K562 (cell line): Measurements from ENCODE around the gene ARHGAP4. TPM values are rescaled to one million over a fixed set of nuclear protein-coding genes. Genes with fewer than 3 reads are reported as not detected.
A peak's percentile ranks its signal among the peaks of the same experiment; 100 is the strongest.

Experiments
- ATAC-seq: fragments of 200-7000 bp; cut with Tn5 transposase; 3 replicates; pipeline ENCODE4 v1.9.1; 2020; ENCODE audit warnings: moderate library complexity
- BruUV-seq: library from RNA; stranded (reverse); fragments of 400-500 nt; replicated peaks from 2 replicates; lab custom pipeline; 2021; lab: Mats Ljungman, UMichigan
- CTCF ChIA-PET: fragments of 300-600 bp; formaldehyde crosslinking; extraction: SDS; loops from one replicate; lab custom pipeline; 2021; ENCODE audit warnings: low intra/inter-chr PET ratio; lab: Yijun Ruan, JAX
- POLR2A ChIA-PET: fragments of 300-600, 350-650 bp; sonication (Branson Sonifier 250); formaldehyde crosslinking; extraction: SDS; loops from one replicate; lab custom pipeline; 2021; ENCODE audit warnings: antibody characterized with exemption, inconsistent platforms; lab: Yijun Ruan, JAX
- DNase-seq, 4 experiments: peaks; one replicate each; pipeline versions ENCODE4 v3.0.0 to v3.0.0-alpha.2; 2011 to 2018; ENCODE audit warnings: low spot score in 3 of 4, mixed read lengths in 3 of 4; ENCODE audit errors: extremely low read depth in 1 of 4
- FAIRE-seq: peaks from 2 replicates; lab custom pipeline; 2011; peaks lifted over from hg19 to GRCh38; lab: Jason Lieb, UNC
- H2AFZ ChIP-seq: 2 replicates; pipeline ENCODE4 v1.6.0; 2011; ENCODE audit warnings: low read depth, low read length, control low read depth, inconsistent platforms
- H3K27ac ChIP-seq: fragments of 200-600 bp; 3 replicates; pipeline ENCODE4 v1.8.0; 2011; ENCODE audit warnings: low read depth, mild to moderate bottlenecking, control low read depth, inconsistent platforms, low read length, moderate library complexity, mixed read lengths; ENCODE audit errors: extremely low read depth
- H3K27me3 ChIP-seq, 2 experiments: fragments of 300-600 bp in 1 of 2; 2 replicates in 1 of 2; 3 replicates in 1 of 2; pipeline versions ENCODE4 v1.6.0 to v1.8.0; 2011; ENCODE audit warnings: inconsistent platforms in 2 of 2, low read length in 2 of 2, mild to moderate bottlenecking in 1 of 2, mixed read lengths in 1 of 2, moderate library complexity in 1 of 2; ENCODE audit not compliant: control insufficient read depth in 2 of 2, insufficient read depth in 2 of 2
- H3K36me3 ChIP-seq: fragments of 300-600 bp; 3 replicates; pipeline ENCODE4 v1.8.0; 2011; ENCODE audit warnings: mild to moderate bottlenecking, low read length, inconsistent platforms; ENCODE audit not compliant: control insufficient read depth, insufficient read depth
- H3K4me1 ChIP-seq, 2 experiments: fragments of 200-600 bp in 1 of 2; replicated peaks in 1 of 2; 2 replicates in 1 of 2; 3 replicates in 1 of 2; pipeline versions ENCODE4 v1.5.1 to v1.8.0; 2011; ENCODE audit warnings: inconsistent platforms in 2 of 2, low read length in 2 of 2, mild to moderate bottlenecking in 1 of 2, mixed read lengths in 1 of 2, moderate library complexity in 1 of 2; ENCODE audit not compliant: control insufficient read depth in 2 of 2, insufficient read depth in 2 of 2
- H3K4me2 ChIP-seq: 2 replicates; pipeline ENCODE4 v1.6.1; 2011; ENCODE audit warnings: low read length, control low read depth, inconsistent platforms, mixed read lengths; ENCODE audit not compliant: insufficient read depth
- H3K4me3 ChIP-seq: fragments of 200-600 bp; sonication (generic), shearing (Covaris generic); 2 replicates; pipeline ENCODE4 v1.5.1; 2016; ENCODE audit warnings: control low read depth, inconsistent platforms
- H3K79me2 ChIP-seq: fragments of 200-600 bp; 3 replicates; pipeline ENCODE4 v1.8.0; 2011; ENCODE audit warnings: low read length, inconsistent platforms; ENCODE audit not compliant: control insufficient read depth, insufficient read depth
- H3K9ac ChIP-seq, 2 experiments: 2 replicates each; pipeline versions ENCODE4 v1.6.0 to v1.6.1; 2011; ENCODE audit warnings: low read depth in 2 of 2, low read length in 2 of 2, control low read depth in 1 of 2, inconsistent platforms in 1 of 2, mild to moderate bottlenecking in 1 of 2, mixed read lengths in 1 of 2; ENCODE audit not compliant: insufficient read depth in 1 of 2
- H3K9me1 ChIP-seq: one replicate; pipeline ENCODE4 v1.6.0; 2011; ENCODE audit warnings: inconsistent platforms, mild to moderate bottlenecking, low read length, moderate library complexity; ENCODE audit not compliant: control insufficient read depth, insufficient read depth
- H3K9me3 ChIP-seq: replicated peaks from 2 replicates; pipeline ENCODE4 v1.5.1; 2011; ENCODE audit warnings: low read depth, low read length, inconsistent platforms; ENCODE audit not compliant: control insufficient read depth, insufficient read depth
- H4K20me1 ChIP-seq: replicated peaks from 2 replicates; pipeline ENCODE4 v1.6.1; 2011; ENCODE audit warnings: low read length, inconsistent platforms, mixed read lengths; ENCODE audit not compliant: control insufficient read depth, insufficient read depth
- GTF2A2 ChIP-seq: IDR thresholded peaks from 2 replicates; pipeline ENCODE4 v1.6.1; 2016; ENCODE audit warnings: mild to moderate bottlenecking, missing genetic modification characterization, missing compliant biosample characterization
- MAFK ChIP-seq: IDR thresholded peaks from 2 replicates; pipeline ENCODE4 v1.6.1; 2011; ENCODE audit warnings: low read length, improper control_type of control experiment
- POLR2G ChIP-seq: fragments of 200-400 bp; formaldehyde crosslinking; IDR thresholded peaks from 2 replicates; pipeline ENCODE4 v1.6.1; 2017; ENCODE audit warnings: low read depth, mild to moderate bottlenecking, antibody characterized with exemption, low read length, moderate library complexity
- RBFOX2 ChIP-seq: fragments of 200-400 bp; formaldehyde crosslinking; IDR thresholded peaks from 2 replicates; pipeline ENCODE4 v1.6.1; 2017; ENCODE audit warnings: low read depth, mild to moderate bottlenecking, low read length, moderate library complexity
- SMAD1 ChIP-seq: fragments of 150-350 bp; IDR thresholded peaks from 2 replicates; pipeline ENCODE4 v1.6.1; 2014; ENCODE audit warnings: low read length, low read depth; ENCODE audit not compliant: partially characterized antibody
- ZNF324 ChIP-seq: fragments of 250-450 bp; sonication (Bioruptor Pico); IDR thresholded peaks from 2 replicates; pipeline ENCODE4 v1.4.0; 2020; ENCODE audit warnings: mild to moderate bottlenecking
- WGBS: fragments of 100-300 bp; shearing (Covaris generic); methylation state at CpG from one replicate; pipeline ENCODE4 v1.1.6; 2016; ENCODE audit warnings: low coverage, mixed read lengths; ENCODE audit not compliant: insufficient coverage; ENCODE audit errors: missing lambda C conversion rate; 5-methylcytosine and 5-hydroxymethylcytosine counted together
- in situ Hi-C: fragments of 300-500 bp; cut with MboI; formaldehyde crosslinking; loops from 4 replicates; pipeline ENCODE4 v1.15.0; 2018; ENCODE audit warnings: inconsistent platforms, mixed read lengths
- intact Hi-C: fragments of 100-400 bp; cut with micrococcal nuclease; formaldehyde crosslinking; loops from 2 replicates; pipeline ENCODE4 v1.14.2; 2022
- polyA plus RNA-seq, 8 experiments: library from polyadenylated mRNA; depleted of rRNA in 4 of 8; stranded (reverse) in 5 of 8; unstranded in 3 of 8; fragments of >200 nt; fragmentation: Nextera tagmentation in 2 of 8; fragmentation: Illumina TruSeq in 1 of 8; extraction: Ambion mirVana in 2 of 8; extraction: Trizol in 1 of 8; gene quantifications; 2 replicates each; pipeline versions ENCODE4 v1.2.1 to v1.2.3, GENCODE V29; 2011 to 2014; ENCODE audit warnings: inconsistent platforms in 1 of 8, missing spikeins in 1 of 8
- total RNA-seq, 7 experiments: library from RNA; depleted of rRNA in 6 of 7; stranded (reverse); fragments of >200 nt in 6 of 7; fragmentation: Illumina TruSeq in 2 of 7; extraction: Trizol in 2 of 7; gene quantifications; 2 replicates each; pipeline versions ENCODE4 v1.2.1 to v1.2.3, GENCODE V29; 2011 to 2021; ENCODE audit warnings: low replicate concordance in 1 of 7
- TF ChIP-seq, protein P1 (sequence below): fragments of 250-450 bp; sonication (Bioruptor Pico); IDR thresholded peaks from 2 replicates; pipeline ENCODE4 v1.8.0; 2021; ENCODE audit warnings: moderate library complexity, mild to moderate bottlenecking, inconsistent platforms
- TF ChIP-seq, protein P2 (sequence below): fragments of 450-650 bp; IDR thresholded peaks from 2 replicates; pipeline ENCODE4 v1.6.1; 2016; ENCODE audit warnings: low read depth, mild to moderate bottlenecking, moderate library complexity

The ARHGAP4 gene
- total and polyA plus RNA-seq, 9 of the 15 experiments (the other 6 are each of a cell fraction or from before 2014, with no cell fraction given) = 0.30 to 81.8 (median 13.5) TPM

DNA sequence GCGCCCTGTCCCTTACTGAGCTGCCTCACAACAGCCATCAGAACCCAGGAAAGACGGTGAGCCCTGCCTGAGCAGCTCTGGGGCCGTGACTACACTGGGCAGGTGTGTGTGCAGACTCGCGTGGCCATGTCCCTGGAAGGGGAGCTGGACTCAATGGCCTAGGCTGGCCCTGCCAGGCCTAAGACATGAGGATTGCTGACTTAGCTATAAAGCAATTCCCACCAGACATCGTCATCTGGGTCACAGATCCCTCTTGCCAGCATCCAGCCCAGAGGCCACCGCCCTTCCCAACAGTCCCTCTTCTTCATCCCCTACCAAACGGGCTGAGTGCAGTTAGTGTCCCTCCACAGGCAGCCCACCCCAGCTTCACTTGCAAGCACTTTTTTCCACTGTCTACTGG lies 5.1 kb upstream of the ARHGAP4 start (continued):
- no peak for TF ChIP-seq SMAD1
- no peak for TF ChIP-seq GTF2A2 (tag)
- TF ChIP-seq MAFK = no peak
- TF ChIP-seq, protein P1, sequence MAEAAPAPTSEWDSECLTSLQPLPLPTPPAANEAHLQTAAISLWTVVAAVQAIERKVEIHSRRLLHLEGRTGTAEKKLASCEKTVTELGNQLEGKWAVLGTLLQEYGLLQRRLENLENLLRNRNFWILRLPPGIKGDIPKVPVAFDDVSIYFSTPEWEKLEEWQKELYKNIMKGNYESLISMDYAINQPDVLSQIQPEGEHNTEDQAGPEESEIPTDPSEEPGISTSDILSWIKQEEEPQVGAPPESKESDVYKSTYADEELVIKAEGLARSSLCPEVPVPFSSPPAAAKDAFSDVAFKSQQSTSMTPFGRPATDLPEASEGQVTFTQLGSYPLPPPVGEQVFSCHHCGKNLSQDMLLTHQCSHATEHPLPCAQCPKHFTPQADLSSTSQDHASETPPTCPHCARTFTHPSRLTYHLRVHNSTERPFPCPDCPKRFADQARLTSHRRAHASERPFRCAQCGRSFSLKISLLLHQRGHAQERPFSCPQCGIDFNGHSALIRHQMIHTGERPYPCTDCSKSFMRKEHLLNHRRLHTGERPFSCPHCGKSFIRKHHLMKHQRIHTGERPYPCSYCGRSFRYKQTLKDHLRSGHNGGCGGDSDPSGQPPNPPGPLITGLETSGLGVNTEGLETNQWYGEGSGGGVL (CRISPR knock-in tag) = no peak
- TF ChIP-seq, protein P2, sequence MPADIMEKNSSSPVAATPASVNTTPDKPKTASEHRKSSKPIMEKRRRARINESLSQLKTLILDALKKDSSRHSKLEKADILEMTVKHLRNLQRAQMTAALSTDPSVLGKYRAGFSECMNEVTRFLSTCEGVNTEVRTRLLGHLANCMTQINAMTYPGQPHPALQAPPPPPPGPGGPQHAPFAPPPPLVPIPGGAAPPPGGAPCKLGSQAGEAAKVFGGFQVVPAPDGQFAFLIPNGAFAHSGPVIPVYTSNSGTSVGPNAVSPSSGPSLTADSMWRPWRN = no peak

DNA sequence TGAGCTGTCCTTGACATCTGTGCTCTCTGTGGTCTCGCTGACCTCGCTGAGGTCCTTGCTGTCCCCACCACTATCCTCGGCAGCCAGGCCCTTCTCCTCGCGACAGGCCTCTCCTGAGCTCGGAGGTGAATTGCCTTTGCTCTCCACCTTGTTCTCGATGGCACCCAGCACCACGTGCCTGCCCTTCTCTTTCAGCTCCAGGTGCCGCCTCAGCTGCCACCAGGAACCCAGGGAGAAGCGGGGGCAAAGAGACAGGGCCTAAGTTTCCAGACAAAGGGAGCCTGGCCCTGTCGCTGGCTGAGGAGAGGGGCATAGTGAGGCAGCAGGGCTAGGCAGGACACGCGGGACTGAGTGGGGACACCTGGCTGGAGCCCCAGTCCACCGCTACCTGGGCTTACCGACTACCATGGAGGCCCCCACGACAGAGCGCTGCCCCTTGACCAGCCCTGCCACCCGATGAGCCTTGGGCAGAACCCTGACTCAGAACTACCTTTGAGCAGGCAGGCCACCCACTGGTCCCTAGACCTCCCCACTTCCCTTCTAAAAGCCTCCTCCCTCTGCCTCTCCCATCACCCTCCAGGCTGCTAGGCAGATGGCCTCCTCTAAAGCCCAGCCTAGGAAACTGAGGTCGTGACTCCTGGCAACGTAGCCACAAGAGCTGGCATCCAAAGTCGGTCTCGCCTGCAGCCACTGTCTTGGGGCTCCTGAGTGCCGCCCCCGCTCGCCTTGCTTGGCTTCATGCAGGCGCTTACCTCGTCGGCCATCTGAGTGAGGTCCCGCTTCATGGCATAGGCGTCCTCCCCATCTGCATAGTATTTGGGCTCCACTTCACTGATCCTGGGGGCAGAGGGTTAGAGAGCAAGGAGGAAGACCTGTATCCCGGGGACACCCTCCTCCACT lies 4.2 kb upstream of the ARHGAP4 start:
- WGBS = 89% methylated on average over 22 of the region's 31 CpGs
- POLR2A ChIA-PET = interaction anchor here (0.6 to 0.9 kb wide), 2 partner anchors 36 to 216 kb away, joined by 3 to 4 read pairs; no protein-coding TSS in a partner anchor
- FAIRE-seq = no peak

More for the DNA sequence above, 4.2 kb upstream of the ARHGAP4 start:
- intact Hi-C loops (no loop called here), in situ Hi-C loops (no loop called here)
- H4K20me1 ChIP-seq = no peaks in the 10 kb centered on the region
- CTCF ChIA-PET = no interaction called here
- no peak overlapping the region for H3K4me3 ChIP-seq
- no peaks in the 10 kb centered on the region for H3K9me1 ChIP-seq
- no peak overlapping the region for H3K4me2 ChIP-seq
- H3K4me1 ChIP-seq = peaks cover 23 to 63% of the 10 kb centered on the region in 2 experiments; a peak in 4 of 5 replicates
- H3K36me3 ChIP-seq = peaks cover 50% of the 10 kb centered on the region
- peak; percentile 67 for TF ChIP-seq RBFOX2
- TF ChIP-seq ZNF324 (CRISPR knock-in tag) = no peak
- TF ChIP-seq POLR2G = 0 out of 2 replicates have a peak, but pooled peaks have one; percentile 56
- H3K79me2 ChIP-seq = peaks cover 58% of the 10 kb centered on the region
- H3K27me3 ChIP-seq = no peaks in the 10 kb centered on the region
- peak overlapping the region; percentile 46; the same call in 1 of the 3 replicates for H3K27ac ChIP-seq
- peak overlapping the region in 1 of 2 experiments; percentile 78; a peak in 2 of 4 replicates for H3K9ac ChIP-seq
- DNase-seq (no peak), ATAC-seq (no peak)
- H2AFZ ChIP-seq = no peak overlapping the region
- no TSS peak for BruUV-seq
- H3K9me3 ChIP-seq = no peaks in the 10 kb centered on the region
